Measurements from ENCODE around the gene FADS3.

FADS3 gene

GRCh38 chr11:61842528-61842820, 48.9 kb downstream of the FADS3 start:
- no peak for ATAC-seq
- no peak for TF ChIP-seq BACH2 (CRISPR knock-in tag; IDR thresholded peaks at IDR 0.05; ENCODE audit: borderline replicate concordance)

GRCh38 chr11:61841636-61842527, 49.5 kb downstream of the FADS3 start:
- TF ChIP-seq ESRRG (CRISPR knock-in tag; IDR thresholded peaks at IDR 0.05) (no peak), TOX (CRISPR knock-in tag; IDR thresholded peaks at IDR 0.05; ENCODE audit: borderline replicate concordance) (no peak), ZNF70 (CRISPR knock-in tag; IDR thresholded peaks at IDR 0.05) (no peak)
- no peak for ATAC-seq

DNA sequence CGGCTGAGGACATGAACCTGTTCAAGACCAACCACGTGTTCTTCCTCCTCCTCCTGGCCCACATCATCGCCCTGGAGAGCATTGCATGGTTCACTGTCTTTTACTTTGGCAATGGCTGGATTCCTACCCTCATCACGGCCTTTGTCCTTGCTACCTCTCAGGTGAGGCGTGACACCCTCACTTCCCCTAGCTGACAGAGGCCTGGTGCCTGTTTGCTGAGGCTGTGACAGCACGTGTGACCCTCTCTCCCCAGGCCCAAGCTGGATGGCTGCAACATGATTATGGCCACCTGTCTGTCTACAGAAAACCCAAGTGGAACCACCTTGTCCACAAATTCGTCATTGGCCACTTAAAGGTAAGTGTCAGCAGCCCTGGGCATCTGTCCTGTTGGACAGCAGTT, 51.0 kb downstream of the FADS3 start:
- TF ChIP-seq GLIS3 (CRISPR knock-in tag; IDR thresholded peaks at IDR 0.05) = no peak
- TF ChIP-seq ZNF565 (CRISPR knock-in tag; conservative IDR thresholded peaks at IDR 0.05; ENCODE audit: low read depth) = no peak
- no peak for TF ChIP-seq PPARA (CRISPR knock-in tag; IDR thresholded peaks at IDR 0.05; ENCODE audit: borderline replicate concordance)
- no peak for TF ChIP-seq BACH2 (CRISPR knock-in tag; IDR thresholded peaks at IDR 0.05; ENCODE audit: borderline replicate concordance)
- no peak for TF ChIP-seq OSR1 (CRISPR knock-in tag; IDR thresholded peaks at IDR 0.05)
- TF ChIP-seq ZNF70 (CRISPR knock-in tag; IDR thresholded peaks at IDR 0.05) = no peak
- TF ChIP-seq ZC3H10 (CRISPR knock-in tag; IDR thresholded peaks at IDR 0.05) = no peak
- no peak for TF ChIP-seq RARB (CRISPR knock-in tag; IDR thresholded peaks at IDR 0.05)
- TF ChIP-seq, protein P1, sequence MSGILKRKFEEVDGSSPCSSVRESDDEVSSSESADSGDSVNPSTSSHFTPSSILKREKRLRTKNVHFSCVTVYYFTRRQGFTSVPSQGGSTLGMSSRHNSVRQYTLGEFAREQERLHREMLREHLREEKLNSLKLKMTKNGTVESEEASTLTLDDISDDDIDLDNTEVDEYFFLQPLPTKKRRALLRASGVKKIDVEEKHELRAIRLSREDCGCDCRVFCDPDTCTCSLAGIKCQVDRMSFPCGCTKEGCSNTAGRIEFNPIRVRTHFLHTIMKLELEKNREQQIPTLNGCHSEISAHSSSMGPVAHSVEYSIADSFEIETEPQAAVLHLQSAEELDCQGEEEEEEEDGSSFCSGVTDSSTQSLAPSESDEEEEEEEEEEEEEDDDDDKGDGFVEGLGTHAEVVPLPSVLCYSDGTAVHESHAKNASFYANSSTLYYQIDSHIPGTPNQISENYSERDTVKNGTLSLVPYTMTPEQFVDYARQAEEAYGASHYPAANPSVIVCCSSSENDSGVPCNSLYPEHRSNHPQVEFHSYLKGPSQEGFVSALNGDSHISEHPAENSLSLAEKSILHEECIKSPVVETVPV (CRISPR knock-in tag; IDR thresholded peaks at IDR 0.05) = no peak
- TF ChIP-seq SNAI2 (CRISPR knock-in tag; IDR thresholded peaks at IDR 0.05) = no peak
- TF ChIP-seq CSDC2 (CRISPR knock-in tag; IDR thresholded peaks at IDR 0.05) = no peak
- TF ChIP-seq, protein P2, sequence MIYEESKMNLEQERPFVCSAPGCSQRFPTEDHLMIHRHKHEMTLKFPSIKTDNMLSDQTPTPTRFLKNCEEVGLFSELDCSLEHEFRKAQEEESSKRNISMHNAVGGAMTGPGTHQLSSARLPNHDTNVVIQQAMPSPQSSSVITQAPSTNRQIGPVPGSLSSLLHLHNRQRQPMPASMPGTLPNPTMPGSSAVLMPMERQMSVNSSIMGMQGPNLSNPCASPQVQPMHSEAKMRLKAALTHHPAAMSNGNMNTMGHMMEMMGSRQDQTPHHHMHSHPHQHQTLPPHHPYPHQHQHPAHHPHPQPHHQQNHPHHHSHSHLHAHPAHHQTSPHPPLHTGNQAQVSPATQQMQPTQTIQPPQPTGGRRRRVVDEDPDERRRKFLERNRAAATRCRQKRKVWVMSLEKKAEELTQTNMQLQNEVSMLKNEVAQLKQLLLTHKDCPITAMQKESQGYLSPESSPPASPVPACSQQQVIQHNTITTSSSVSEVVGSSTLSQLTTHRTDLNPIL (CRISPR knock-in tag; IDR thresholded peaks at IDR 0.05; ENCODE audit: low read depth) = no peak
- TF ChIP-seq ZFP30 (CRISPR knock-in tag; IDR thresholded peaks at IDR 0.05) = no peak
- TF ChIP-seq, protein P3, sequence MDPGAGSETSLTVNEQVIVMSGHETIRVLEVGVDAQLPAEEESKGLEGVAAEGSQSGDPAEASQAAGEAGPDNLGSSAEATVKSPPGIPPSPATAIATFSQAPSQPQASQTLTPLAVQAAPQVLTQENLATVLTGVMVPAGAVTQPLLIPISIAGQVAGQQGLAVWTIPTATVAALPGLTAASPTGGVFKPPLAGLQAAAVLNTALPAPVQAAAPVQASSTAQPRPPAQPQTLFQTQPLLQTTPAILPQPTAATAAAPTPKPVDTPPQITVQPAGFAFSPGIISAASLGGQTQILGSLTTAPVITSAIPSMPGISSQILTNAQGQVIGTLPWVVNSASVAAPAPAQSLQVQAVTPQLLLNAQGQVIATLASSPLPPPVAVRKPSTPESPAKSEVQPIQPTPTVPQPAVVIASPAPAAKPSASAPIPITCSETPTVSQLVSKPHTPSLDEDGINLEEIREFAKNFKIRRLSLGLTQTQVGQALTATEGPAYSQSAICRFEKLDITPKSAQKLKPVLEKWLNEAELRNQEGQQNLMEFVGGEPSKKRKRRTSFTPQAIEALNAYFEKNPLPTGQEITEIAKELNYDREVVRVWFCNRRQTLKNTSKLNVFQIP (CRISPR knock-in tag; IDR thresholded peaks at IDR 0.05; ENCODE audit: borderline replicate concordance, low read depth) = no peak
- no peak for TF ChIP-seq TCF4 (CRISPR knock-in tag; IDR thresholded peaks at IDR 0.05; ENCODE audit: borderline replicate concordance)
- TF ChIP-seq ZNF8 (CRISPR knock-in tag; IDR thresholded peaks at IDR 0.05) = no peak
- TF ChIP-seq ISL1 (CRISPR knock-in tag; IDR thresholded peaks at IDR 0.05) = no peak
- TF ChIP-seq, protein P4, sequence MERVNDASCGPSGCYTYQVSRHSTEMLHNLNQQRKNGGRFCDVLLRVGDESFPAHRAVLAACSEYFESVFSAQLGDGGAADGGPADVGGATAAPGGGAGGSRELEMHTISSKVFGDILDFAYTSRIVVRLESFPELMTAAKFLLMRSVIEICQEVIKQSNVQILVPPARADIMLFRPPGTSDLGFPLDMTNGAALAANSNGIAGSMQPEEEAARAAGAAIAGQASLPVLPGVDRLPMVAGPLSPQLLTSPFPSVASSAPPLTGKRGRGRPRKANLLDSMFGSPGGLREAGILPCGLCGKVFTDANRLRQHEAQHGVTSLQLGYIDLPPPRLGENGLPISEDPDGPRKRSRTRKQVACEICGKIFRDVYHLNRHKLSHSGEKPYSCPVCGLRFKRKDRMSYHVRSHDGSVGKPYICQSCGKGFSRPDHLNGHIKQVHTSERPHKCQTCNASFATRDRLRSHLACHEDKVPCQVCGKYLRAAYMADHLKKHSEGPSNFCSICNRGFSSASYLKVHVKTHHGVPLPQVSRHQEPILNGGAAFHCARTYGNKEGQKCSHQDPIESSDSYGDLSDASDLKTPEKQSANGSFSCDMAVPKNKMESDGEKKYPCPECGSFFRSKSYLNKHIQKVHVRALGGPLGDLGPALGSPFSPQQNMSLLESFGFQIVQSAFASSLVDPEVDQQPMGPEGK (CRISPR knock-in tag; IDR thresholded peaks at IDR 0.05; ENCODE audit: borderline replicate concordance) = no peak
- no peak for TF ChIP-seq ARNTL (CRISPR knock-in tag; IDR thresholded peaks at IDR 0.05; ENCODE audit: borderline replicate concordance, low read depth)
- ATAC-seq = no peak

- no peak for ATAC-seq
- TF ChIP-seq CSDC2 (CRISPR knock-in tag; IDR thresholded peaks at IDR 0.05) (no peak), TCF4 (CRISPR knock-in tag; IDR thresholded peaks at IDR 0.05; ENCODE audit: borderline replicate concordance) (no peak), SNAI2 (CRISPR knock-in tag; IDR thresholded peaks at IDR 0.05) (no peak), ZNF8 (CRISPR knock-in tag; IDR thresholded peaks at IDR 0.05) (no peak), PPARA (CRISPR knock-in tag; IDR thresholded peaks at IDR 0.05; ENCODE audit: borderline replicate concordance) (no peak), RARB (CRISPR knock-in tag; IDR thresholded peaks at IDR 0.05) (no peak), GLIS3 (CRISPR knock-in tag; IDR thresholded peaks at IDR 0.05) (no peak), ZNF70 (CRISPR knock-in tag; IDR thresholded peaks at IDR 0.05) (no peak), TOX (CRISPR knock-in tag; IDR thresholded peaks at IDR 0.05; ENCODE audit: borderline replicate concordance) (no peak), BACH2 (CRISPR knock-in tag; IDR thresholded peaks at IDR 0.05; ENCODE audit: borderline replicate concordance) (no peak)
- TF ChIP-seq, protein P4 (CRISPR knock-in tag; IDR thresholded peaks at IDR 0.05; ENCODE audit: borderline replicate concordance) = no peak
- TF ChIP-seq, protein P1 (CRISPR knock-in tag; IDR thresholded peaks at IDR 0.05) = no peak
- TF ChIP-seq, protein P3 (CRISPR knock-in tag; IDR thresholded peaks at IDR 0.05; ENCODE audit: borderline replicate concordance, low read depth) = no peak
- TF ChIP-seq, protein P2 (CRISPR knock-in tag; IDR thresholded peaks at IDR 0.05; ENCODE audit: low read depth) = no peak
Observed at GRCh38 chr11:61839742-61840141, 51.6 kb downstream of the FADS3 start.
